GM19395 (cell line): ENCODE data around the gene TFPT.
"Not testable (repeated sequence)": the region's sequence is repeated elsewhere in the genome, so short reads cannot be mapped to it uniquely, and the experiment has no call there.

Source experiments
- ATAC-seq: cut with Tn5 transposase; IDR thresholded peaks from one replicate; pipeline ENCODE4 v1.9.1; 2021; ENCODE audit warnings: mild to moderate bottlenecking, moderate library complexity; ENCODE audit not compliant: unreplicated experiment

Gene TFPT

DNA sequence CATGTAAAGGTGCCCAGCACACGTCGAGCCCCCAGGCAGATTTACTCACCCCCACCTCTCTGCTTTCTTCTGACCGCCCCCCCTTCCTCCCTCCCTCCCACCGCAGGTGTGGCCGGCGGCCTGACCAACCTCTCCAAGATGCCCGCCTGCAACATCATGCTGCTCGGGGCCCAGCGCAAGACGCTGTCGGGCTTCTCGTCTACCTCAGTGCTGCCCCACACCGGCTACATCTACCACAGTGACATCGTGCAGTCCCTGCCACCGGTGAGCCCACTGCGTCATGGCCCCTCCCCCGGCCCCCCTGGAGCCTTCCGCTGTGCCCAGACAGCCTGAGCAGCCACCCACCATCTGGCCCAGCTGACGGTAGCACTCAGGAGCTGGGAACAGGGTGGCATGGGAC is 8.9 kb upstream of the TFPT start:
- no peak for ATAC-seq

GRCh38 chr19:54123682-54124081 is 8.2 kb upstream of the TFPT start:
- no peak for ATAC-seq

DNA sequence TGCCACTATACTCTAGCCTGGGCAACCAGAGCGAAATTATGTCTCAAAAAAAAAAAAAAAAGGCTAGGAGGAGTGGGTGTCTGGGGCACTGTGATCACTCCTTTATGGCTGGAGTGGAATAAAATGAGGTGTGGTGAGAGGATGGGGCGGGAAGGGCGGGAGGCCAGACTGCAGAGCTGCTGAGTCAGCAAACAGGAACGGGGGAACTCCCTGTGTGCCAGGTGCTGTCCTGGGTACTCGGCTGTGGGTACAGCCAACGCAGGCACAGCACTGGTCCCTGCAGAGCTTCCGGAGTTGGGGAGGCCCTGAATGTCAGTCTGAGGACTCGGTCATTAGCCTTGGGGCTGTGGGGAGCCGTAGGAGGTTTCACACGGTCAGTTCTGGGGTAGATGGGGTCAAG is 5.8 kb upstream of the TFPT start:
- ATAC-seq: no peak

GRCh38 chr19:54114340-54115108 is 933 bp downstream of the TFPT start:
- peak; percentile 34 for ATAC-seq

DNA sequence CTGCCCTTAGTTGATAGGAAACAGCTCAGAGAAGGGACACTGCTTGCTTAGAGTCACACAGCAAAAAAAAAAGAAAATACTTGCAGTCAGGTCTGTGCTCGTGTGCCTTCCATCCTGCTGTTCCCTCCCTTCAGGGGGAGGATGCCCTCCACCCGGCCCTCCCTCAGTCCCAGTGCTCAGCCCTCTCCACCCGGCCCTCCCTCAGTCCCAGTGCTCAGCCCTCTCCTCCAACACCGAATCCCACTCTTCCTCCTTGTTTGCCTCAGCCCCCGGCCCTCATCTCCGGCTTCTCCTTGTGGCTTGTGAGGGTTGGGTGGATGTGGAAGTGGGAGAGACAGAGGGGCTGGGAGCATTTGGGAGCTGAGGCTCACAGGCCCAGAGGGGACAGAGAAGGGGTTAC is 5.8 kb downstream of the TFPT start:
- no peak for ATAC-seq

- ATAC-seq: no peak
Measured at GRCh38 chr19:54108496-54108895, 7.0 kb downstream of the TFPT start.

- no peak for ATAC-seq
Measured at GRCh38 chr19:54107876-54108490, 7.5 kb downstream of the TFPT start.

- ATAC-seq: no peak
Measured at GRCh38 chr19:54106716-54107115, 8.7 kb downstream of the TFPT start.

GRCh38 chr19:54105796-54106195 is 9.7 kb downstream of the TFPT start:
- no peak for ATAC-seq

- no peak for ATAC-seq
Measured at GRCh38 chr19:54104998-54105715, 10.3 kb downstream of the TFPT start.

DNA sequence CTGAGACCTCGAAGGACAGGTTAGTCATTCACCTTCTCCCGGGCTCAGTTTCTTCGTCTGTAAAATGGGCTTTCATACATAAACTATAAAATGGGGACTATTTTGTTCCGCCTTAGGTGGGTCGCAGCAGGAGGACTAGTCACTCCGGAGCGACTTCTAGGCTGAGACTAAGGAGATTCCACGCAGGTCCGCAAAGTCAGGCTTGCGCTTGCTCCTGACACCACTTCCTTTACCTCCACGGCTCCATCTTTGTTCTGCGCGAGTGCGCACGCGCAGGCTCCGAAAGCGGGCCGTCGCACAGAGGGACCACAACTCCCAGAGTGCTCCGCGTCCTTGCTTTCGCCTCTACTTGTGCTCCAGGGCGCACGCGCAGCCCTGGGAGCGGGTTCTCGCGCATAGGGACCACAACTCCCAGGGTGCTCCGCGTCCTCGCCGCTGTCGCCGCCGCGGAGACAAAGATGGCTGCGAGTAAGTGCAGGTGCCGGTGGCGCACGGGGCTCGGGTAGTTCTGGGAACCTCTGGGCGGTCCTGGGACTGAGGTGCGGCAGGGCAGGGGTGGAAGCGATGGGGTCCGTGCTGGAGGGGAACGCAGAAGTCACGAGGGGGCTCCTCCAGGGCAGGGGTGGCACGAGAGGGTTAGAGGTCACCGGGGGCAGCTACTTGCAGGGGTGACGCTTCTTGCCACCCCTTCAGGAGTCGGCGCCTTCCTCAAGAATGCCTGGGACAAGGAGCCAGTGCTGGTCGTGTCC is 12.9 kb downstream of the TFPT start, which contains the start of gene NDUFA3:
Gene NDUFA3 (plus strand): TSS at position 435 of the 749 bp plus-strand sequence. CDS start 24 bp downstream, at position 459.
- ATAC-seq: peak; percentile 88

GRCh38 chr19:54100561-54100960 is 14.9 kb downstream of the TFPT start, which contains the start of gene OSCAR:
TSS of gene OSCAR (minus strand) at chr19:54100803. CDS start at chr19:54100792, 11 bp downstream.
- no peak for ATAC-seq

- not testable (repeated sequence) for ATAC-seq
Measured at GRCh38 chr19:54099903-54100255, 15.6 kb downstream of the TFPT start.

- no peak for ATAC-seq
Measured at GRCh38 chr19:54099190-54099902, 16.1 kb downstream of the TFPT start.

GRCh38 chr19:54096617-54097106 is 18.8 kb downstream of the TFPT start:
- ATAC-seq: no peak

- not testable (repeated sequence) for ATAC-seq
Measured at GRCh38 chr19:54095859-54096616, 19.4 kb downstream of the TFPT start.

DNA sequence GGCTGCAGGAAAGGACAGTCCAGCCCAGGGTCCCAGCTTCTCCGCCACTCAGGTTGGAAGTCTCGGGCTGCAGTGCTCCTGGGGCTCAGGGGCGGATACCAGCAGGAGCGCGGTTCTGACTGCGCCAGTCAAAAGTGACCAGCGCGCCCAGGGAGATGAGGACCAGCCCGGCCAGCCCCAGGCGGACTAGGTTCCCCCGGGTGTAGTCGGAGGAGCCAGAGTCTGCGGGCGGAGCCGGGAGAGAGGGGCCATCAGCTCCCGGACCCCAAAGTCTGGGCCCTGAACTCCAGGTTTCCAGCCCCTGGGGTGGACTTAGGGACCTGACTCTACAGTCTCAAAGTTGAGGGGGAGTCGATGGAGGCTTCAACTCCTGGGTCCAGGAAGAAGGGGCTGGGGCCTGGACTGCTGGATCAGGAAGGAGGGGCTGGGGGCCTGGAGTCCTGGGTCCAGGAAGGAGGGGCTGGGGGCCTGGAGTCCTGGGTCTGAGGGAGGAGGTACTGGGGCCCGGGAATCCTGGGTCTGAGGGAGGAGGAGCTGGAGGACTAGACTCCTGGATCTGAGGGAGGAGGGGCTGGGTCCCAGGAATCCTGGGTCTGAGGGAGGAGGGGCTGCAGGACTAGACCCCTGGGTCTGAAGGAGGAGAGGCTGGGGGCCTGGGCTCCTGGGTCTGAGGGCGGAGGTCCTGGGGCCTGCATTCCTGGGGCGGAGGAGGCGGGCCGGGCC is 20.2 kb downstream of the TFPT start:
- ATAC-seq: no peak

DNA sequence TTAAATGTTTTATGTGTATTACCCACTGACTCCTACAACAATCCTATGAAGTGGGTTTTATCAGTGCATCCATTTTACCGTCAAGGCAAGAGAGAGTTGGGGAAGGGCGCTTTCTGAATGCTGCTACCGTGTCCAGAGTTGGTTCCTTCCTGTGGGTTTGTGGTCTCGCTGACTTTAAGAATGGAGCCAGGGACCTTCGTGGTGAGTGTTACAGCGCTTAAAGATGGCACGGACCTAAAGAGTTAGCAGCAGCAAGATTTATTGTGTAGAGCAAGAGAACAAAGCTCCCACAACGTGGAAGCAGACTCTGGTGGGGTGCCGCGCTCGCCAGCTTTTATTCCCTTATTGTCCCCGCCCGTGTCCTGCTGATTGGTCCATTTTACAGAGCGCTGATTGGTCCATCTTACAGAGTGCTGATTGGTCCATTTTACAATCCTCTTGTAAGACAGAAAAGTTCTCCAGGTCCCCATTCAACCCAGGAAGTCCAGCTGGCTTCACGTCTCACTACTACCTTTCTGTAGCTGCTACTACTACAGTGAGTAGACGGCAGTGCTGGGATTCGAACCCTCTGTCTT is 20.9 kb downstream of the TFPT start:
- no peak for ATAC-seq

- ATAC-seq: no peak
Measured at GRCh38 chr19:54084410-54084809, 31.0 kb downstream of the TFPT start.
